NCI-H2196 treated with DMSO at 0.1 percent for 48 hours (cell line): ENCODE measurements around the gene AJAP1.

Experiments
- DNase-seq: peaks from one replicate; lab custom pipeline; 2025; ENCODE audit not compliant: unreplicated experiment; lab: John Stamatoyannopoulos, UW

The AJAP1 gene

GRCh38 chr1:4762146-4762545 is 107.7 kb downstream of the AJAP1 start:
- DNase-seq, result no peak

GRCh38 chr1:4767308-4767707 is 112.9 kb downstream of the AJAP1 start:
- no peak for DNase-seq

DNA sequence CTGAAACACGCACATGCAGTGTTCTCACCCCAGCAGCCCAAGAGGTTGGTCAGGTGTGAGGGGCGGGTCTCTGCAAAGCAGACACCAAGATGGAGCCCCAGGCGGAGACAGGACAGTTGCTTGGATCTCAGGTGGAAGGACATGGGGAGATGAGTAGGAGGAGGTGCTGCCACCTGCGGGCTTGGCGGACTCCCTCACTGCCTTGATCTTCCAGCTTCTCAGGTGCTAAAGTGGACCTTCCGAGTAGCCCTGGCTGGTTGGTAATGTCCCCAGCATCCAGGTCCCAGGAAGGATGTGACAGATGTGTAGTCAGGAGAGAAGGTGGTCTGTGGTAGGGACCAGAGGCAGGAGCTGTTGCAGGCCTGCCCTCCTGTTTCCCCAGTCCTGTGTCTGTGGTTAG is 114.1 kb downstream of the AJAP1 start:
- no peak for DNase-seq

DNA sequence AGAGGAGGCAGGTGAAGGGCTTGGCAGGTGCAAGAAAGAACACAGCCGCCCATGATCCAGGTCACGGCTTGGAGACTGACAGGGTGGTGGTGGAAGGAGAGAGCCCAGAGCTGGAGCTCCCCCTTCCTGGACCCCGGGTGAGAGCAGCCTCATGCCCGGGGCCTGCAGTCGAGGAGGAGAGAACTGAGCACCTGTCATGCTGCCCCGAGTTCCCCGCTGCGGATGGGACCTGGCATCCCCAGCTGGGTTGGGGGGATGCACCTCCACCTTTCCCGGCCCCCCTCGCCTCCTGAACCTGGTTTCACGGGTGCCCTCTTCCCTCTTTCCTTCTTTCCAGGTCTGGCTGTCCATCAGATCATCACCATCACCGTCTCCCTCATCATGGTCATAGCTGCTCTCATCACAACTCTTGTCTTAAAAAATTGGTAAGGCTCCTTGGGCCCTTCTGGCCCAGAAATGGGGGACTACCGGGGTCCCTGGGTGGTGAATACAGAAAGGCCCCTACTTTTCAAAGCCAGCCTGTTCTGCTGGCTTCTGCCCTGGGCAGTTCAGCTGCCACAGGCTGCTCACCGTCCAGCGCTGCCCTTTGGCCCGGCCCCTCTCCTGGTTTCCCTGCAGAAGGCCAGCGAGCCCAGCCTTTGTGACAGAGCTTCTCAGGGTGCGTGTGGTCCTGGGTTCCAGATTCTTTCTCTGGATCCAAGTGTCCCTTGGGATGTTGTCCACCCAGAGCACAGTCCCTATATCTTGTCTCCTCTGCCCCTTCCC is 115.3 kb downstream of the AJAP1 start:
- DNase-seq, result no peak

DNA sequence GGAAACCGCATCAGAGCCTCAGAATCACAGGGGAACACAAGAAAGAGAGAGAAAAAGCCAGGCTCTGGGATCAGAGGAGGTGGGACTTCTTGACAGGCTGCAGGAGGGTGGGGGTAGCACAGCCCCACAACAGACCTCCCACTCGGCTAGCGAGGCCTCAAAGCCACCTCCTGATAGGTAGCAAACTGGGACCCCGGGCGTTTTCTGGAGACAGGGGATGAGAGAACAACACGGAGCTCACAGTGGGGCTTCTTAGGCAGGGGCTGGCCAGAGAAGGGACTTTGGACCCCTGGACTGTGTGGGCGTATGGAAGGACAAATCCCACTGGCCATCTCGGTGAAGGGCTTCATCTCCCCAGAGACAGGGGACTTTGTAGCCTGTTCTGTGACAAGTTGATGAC is 116.3 kb downstream of the AJAP1 start:
- DNase-seq, result no peak

DNA sequence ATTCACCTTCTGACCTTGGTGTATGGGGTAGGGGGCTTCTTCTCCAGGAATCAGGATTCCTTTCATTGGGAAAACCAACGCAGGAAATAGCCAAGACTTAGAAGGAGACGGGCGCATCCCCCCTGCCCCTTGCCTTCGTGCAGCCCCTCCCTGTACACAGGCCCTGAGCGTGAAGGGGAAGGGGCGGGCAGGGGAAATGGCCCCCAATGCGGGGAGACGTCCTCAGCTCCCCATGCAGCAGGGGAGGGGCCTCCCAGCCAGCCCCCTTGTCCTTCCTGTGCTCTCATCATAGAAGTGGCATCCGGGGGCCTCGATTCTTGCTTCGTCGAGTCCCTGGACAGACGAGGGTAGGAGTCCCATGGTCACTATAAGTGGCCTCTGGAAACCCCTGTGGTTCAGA is 116.9 kb downstream of the AJAP1 start:
- DNase-seq, result no peak

GRCh38 chr1:4771721-4772120 is 117.3 kb downstream of the AJAP1 start:
- no peak for DNase-seq

DNA sequence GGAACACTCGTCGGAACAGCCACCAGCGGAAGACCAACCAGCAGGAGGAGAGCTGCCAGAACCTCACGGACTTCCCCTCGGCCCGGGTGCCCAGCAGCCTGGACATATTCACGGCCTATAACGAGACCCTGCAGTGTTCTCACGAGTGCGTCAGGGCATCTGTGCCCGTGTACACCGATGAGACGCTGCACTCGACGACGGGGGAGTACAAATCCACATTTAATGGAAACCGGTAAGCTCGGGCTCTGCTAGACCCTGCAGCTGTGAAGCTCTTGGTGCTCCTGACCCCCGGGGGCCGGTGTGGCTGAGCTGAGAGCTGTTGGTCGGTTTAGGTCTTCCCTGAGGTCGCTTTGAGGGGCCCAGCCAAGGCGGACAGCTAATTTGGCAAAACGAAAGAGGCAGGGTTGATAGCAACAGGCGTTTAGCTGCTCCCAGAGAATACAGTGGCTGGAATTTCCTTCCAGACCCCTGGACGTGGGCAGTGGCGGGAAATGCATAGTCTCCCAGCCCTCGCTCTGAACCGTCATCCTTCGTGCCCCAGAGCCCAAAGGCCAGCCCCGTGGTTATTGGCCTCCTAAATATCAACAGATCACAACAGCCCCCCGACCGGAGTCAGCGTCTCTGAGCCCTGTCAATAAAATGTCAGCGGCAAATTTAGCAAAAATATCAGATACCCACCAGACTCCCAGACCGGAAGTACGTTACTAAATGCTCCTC is 118.0 kb downstream of the AJAP1 start:
- DNase-seq, result no peak

DNA sequence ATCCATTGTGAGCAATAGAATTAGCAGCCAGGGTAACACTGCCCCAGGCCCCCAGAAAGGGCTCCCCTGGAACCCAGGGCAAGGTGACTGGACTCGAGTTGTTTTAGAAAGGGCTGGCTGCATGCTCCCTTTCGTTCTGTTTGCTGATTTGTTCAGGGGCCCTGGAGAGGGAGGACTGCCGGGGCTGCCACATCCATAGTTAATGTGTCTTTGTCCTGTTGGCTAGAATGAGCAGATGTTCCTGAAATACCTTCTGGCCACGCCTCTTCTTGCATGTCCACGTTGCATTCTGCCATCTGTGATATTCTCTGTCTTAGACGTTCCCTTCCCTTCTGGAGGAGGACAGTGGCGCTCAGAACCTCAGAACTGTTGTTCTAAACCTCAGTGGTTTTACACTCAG is 118.8 kb downstream of the AJAP1 start:
- no peak for DNase-seq

DNA sequence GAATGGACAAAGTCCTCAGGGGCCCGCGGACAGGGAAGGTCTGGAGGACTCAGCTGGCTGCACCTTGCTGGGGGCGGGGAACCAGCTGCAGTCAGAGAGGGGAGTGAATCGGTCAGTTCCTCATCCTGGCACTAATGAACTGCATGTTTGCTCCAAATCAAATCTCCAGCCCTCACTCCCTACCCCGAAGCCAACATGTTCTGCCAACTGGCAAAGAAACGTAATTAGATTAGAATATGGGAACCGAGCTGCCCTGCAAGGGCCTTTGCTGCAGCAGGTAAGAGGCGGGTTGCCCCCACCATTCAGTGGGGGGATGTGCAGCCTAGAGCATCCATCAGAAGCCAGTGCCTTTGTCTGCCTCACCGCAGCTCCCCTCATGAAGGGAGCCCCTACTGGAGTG is 121.1 kb downstream of the AJAP1 start:
- DNase-seq, result no peak

DNA sequence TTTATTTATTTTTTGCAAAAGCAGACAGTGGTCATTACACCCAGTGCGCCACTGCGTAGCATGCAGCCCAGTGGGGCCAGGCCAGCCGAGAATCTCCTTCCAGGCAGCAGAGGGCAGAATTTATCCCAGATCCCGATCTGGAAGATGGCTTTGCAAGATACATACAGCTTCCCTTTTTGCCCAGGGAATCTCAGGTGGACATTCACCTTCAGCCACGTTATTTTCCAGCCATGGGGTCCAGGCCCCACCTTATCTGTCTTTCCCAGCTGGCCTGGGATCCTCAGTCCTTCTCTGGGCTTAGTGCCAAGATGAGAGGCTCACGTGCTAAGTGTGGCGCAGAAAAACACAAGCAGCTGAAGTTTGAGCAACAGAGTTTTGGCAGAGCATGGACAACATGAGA is 123.6 kb downstream of the AJAP1 start:
- DNase-seq, result peak; percentile 28

DNA sequence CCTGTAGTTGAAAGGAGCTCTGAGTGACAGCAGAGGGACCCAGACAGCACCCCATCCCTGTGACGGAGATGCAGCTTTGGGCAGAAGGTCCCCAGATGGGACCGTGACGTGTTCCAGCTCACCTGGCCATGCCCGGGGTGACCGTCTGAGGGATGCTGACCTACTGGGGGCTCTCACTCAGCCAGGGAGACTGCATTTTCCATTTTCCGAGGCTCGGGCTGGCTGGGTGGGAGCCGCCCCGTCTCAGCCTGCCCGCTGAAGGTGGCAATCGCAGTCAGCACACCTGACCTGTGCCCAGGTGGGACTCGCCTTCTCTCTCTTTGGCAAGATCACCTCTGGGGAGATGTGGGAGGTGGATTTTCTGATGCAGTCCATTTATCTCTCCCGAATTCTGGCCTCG is 127.2 kb downstream of the AJAP1 start:
- no peak for DNase-seq

- DNase-seq, result no peak
Observed at GRCh38 chr1:4784761-4785160, 130.4 kb downstream of the AJAP1 start.

GRCh38 chr1:4786055-4786454 is 131.6 kb downstream of the AJAP1 start:
- no peak for DNase-seq

DNA sequence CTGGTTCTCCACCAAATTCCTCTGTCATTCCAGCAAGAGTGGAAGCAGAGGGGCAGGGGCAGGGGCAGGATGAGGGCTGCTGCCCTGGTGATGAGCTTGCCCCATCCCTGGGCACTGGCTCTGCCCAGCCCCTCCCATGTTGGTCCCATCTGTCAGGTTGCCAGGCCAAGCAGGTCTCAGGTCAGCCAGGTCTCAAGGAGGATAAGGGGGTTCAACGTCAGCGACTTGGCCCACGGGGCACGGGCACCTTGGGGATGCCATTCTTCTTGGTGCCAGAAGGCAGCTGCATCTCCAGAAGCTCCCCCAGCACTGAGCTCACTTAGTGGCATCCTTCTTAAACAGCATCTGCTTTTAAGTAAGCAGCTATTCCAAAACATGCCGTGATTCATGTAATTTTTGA is 133.1 kb downstream of the AJAP1 start:
- DNase-seq, result no peak

GRCh38 chr1:4792565-4792964 is 138.2 kb downstream of the AJAP1 start:
- DNase-seq, result no peak

GRCh38 chr1:4794020-4794780 is 139.8 kb downstream of the AJAP1 start:
- no peak for DNase-seq

GRCh38 chr1:4796161-4797015 is 142.0 kb downstream of the AJAP1 start:
- no peak for DNase-seq

GRCh38 chr1:4797016-4797410 is 142.6 kb downstream of the AJAP1 start:
- DNase-seq, result no peak

DNA sequence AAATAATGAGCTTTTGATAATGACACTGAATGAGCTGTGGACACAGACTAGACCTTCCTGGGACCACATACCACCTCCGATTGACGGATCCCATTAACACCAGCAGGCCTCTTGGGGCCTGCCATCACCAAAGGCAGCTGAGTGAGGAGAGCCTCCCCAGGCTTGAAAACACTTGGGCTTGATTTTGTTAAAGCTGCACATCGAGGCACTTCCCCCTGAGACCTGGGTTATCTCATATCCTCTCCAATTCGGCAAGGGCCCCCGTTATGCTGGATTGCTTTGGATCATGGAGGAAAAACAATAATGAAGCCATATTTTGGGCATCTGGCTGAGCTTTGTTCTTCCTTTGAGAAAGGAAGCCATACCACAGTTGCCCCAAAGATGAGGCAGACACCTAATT is 143.0 kb downstream of the AJAP1 start:
- no peak for DNase-seq
